NCI-H1105 treated with DMSO at 0.1 percent for 48 hours (cell line): Measurements from ENCODE around the gene DTNB.

Experiments used
- DNase-seq: peaks from one replicate; lab custom pipeline; 2025; lab: John Stamatoyannopoulos, UW

The DTNB gene

GRCh38 chr2:25341011-25341727, 332.2 kb downstream of the DTNB start:
- no peak for DNase-seq

DNA sequence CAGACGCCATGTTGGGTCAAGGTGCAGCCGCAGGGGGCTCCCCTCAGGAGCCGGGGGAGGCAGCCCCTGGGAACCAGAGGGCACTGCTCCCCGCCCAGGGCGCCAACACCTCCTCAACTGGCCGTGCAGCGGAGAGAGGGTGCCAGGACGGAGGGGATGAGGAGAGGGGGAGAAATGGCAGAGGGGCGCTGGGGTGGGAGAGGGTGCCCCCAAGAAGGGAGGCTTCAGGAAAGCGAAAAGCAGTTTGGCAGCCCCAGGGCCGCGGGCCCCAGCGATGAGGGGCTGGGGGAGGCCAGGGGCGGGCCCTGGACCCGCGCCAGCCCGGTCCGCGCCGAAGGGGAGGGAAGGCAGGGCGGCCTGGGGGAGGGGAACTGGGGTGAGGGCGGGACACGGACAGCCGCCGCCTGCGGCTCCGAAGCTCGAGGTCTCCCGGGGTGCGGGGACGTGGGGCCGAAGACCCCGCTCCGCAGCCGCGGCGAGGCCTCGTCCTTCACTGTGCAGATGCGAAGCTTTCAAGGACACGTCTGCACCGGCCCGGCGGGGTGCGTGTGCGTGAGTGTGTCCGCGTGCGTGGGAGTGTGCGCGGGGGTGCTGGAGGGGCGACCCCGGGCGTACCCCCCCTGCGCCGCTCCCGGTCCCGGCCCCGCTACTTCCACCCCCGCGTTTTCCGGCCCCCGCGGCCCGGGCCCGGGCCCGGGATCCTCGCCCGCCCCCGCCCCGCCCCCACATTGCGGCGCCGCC, 333.0 kb downstream of the DTNB start:
- DNase-seq, result peak; percentile 22

DNA sequence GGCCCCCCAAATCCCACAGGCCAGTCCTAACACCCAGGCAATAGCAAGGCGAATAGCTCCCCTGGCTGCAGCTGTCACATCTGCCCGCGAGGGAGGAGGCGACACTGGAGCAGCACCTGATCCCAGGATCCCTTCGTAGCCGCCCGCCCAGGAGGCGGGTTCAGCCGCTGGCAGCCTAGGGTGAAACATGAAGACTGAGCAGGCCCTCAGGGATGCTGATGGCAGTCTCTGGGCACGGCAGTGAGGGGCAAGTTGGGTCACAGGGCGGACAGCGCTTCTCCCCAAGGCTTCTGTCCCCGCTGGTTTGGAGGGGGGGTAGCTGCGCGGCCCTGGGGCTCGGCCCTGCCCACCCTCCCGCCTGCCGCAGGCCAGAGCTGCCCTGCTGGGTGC, 333.6 kb downstream of the DTNB start:
- no peak for DNase-seq

DNA sequence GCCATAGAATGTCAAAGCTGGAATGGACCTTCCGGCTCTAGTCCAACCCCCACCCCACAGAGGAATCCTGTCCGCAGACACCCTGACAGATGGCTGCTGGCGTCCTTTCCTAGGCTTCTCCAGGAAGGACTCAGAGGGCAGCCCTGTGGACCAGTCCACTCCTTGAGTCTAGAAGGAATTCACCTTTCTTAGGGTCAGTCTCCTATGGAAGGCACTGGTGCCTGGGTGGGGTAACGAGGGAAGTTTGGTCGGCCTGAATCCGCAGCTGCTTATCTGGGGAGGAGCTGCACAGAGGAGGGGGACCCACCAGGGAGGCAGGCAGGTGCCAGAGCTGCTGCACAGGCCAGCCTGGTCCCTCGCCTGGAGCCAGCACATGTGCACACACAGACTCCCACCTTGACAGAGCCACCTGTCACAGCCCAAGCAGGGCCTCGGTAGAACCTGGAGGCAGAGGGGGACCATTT, 334.1 kb downstream of the DTNB start:
- no peak for DNase-seq

- no peak for DNase-seq
These were observed 335.0 kb downstream of the DTNB start for GRCh38 chr2:25338401-25338800.

GRCh38 chr2:25337891-25338290, 335.5 kb downstream of the DTNB start:
- DNase-seq, result no peak

DNA sequence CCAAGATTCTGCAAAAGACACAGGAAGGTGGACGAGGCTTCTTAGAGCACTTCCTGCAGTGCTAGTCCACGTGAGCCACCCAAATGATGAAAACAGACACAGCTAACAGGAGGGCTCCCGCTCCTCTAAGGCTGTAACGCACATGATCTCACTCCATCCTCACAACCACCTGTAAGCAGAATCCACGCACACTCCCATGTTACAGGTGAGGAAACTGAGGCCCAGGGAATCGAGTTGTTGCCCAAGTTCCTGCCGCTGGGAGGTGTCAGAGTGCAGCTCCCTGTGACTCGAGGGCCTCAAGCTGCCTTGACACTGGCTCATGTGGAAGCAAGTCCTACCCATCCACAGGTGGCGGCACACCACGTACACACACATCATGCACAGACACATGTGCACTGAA, 336.1 kb downstream of the DTNB start:
- no peak for DNase-seq

GRCh38 chr2:25336383-25336841, 337.0 kb downstream of the DTNB start:
- DNase-seq, result no peak

GRCh38 chr2:25335971-25336370, 337.4 kb downstream of the DTNB start:
- DNase-seq, result no peak

GRCh38 chr2:25335204-25335603, 338.2 kb downstream of the DTNB start:
- DNase-seq, result no peak

DNA sequence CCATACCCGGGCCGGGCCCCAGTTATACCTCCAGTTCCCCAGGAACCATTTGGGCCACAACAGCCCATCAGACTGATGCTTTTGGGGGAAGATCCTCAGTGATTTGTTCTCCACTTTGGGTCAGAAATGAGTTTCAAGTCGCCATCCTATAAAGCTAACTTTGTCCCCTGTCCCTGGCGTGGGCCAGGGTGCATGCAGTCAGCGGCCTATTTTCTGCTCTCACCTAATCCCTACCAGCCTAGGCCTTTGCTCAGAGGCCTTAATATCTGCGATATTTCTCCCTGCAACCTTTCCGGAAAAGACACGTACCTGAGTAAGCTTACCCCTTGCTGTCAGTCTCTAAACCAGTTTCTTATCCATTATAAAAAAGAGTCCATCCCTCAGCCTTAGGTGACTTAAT, 338.9 kb downstream of the DTNB start:
- DNase-seq, result no peak

- no peak for DNase-seq
These were observed 339.4 kb downstream of the DTNB start for GRCh38 chr2:25333981-25334380.

DNA sequence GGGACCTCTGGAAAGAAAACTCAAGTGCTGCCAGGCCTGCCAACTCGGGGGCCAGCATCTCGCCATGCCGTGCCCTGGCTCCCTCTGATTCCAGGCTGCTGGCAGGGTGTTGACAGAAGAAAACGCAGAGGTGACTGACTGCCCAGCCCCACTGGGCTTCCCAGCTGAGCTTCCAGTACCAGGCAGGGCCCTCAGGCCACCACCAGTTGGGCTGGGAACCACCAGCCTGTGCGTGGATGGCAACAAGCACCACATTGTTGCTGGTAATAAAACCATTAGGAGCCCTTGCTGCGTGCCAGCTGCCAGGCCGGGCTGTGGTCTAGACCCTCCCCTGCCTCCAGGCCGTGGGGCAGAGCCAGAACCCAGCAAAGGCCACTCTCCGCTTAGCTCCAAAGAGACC, 340.8 kb downstream of the DTNB start:
- DNase-seq, result no peak

GRCh38 chr2:25331686-25332365, 341.6 kb downstream of the DTNB start:
- DNase-seq, result no peak

GRCh38 chr2:25330937-25331336, 342.4 kb downstream of the DTNB start:
- no peak for DNase-seq

GRCh38 chr2:25330273-25330672, 343.1 kb downstream of the DTNB start:
- no peak for DNase-seq

DNA sequence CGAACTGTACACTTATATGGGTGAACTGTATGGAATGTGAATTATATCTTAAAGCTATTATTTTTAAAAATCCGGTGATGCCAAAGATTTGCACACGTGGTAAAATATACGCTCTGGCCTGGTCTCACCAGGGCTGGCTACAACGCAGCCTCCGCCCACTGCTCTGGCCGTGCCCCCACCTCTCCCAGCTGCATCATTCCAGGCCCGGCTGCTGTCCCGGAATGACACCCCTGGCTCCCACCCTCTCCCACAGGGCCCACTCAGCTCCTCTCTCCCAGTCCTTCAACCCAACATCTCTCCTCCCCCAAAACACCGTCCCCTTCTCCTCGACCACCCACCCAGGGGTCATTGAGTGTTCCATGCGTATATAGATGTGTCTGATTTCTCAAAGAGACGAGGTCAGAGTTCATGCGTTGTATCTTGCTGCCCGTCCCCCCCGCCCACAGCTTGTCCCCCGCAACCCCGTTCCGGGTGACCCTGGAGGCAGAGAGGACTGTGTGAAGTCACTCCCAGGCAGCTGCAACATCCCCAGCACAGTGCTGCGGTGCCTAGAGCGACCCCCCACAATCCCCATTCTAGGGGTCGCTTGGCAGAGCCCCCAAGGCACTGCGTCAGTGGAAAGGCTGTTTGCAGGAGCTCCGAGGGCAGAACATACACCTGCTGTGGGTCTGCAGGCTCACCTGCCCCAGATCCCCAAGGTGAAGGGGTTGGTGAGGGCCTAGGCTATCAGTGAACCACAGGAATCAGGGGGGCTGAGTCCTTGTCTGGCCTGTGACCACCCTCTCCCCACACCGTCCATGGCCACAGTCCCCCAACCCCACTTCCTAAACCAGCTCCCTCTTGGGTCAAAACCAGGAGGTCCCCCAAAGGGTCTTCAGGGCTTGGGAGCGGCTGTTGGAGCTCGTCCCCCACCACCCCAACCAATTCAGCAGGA, 345.0 kb downstream of the DTNB start:
- DNase-seq, result no peak
